Measurements from ENCODE around the gene NUDT7. TPM values are rescaled to one million over a fixed set of nuclear protein-coding genes. Genes with fewer than 3 reads are reported as not detected.

The NUDT7 gene
- total RNA-seq, 1 donor = 9.2 TPM

- no peak for DNase-seq (ENCODE audit: low read depth)
- H3K4me3 ChIP-seq (ENCODE audit: low read depth, low read length) = peak overlapping the region; percentile 41
- TF ChIP-seq CTCF (IDR thresholded peaks at IDR 0.05; ENCODE audit: insufficient read depth, low read length) = no peak
Observed at GRCh38 chr16:77721752-77722308, 484 bp upstream of the NUDT7 start.

- DNase-seq (ENCODE audit: low read depth) = peak; percentile 75
- peak overlapping the region; percentile 80 for H3K4me3 ChIP-seq (ENCODE audit: low read depth, low read length)
- TF ChIP-seq CTCF (IDR thresholded peaks at IDR 0.05; ENCODE audit: insufficient read depth, low read length) = no peak
Observed at GRCh38 chr16:77723108-77723514, 797 bp downstream of the NUDT7 start.

- H3K4me3 ChIP-seq (ENCODE audit: low read depth, low read length) = no peak overlapping the region
- DNase-seq (ENCODE audit: low read depth) = no peak
- no peak for TF ChIP-seq CTCF (IDR thresholded peaks at IDR 0.05; ENCODE audit: insufficient read depth, low read length)
Observed at GRCh38 chr16:77724174-77724573, 1.9 kb downstream of the NUDT7 start.

- no peak for DNase-seq (ENCODE audit: low read depth)
- no peak overlapping the region for H3K4me3 ChIP-seq (ENCODE audit: low read depth, low read length)
- TF ChIP-seq CTCF (IDR thresholded peaks at IDR 0.05; ENCODE audit: insufficient read depth, low read length) = no peak
Observed at GRCh38 chr16:77729951-77730350, 7.6 kb downstream of the NUDT7 start.

DNA sequence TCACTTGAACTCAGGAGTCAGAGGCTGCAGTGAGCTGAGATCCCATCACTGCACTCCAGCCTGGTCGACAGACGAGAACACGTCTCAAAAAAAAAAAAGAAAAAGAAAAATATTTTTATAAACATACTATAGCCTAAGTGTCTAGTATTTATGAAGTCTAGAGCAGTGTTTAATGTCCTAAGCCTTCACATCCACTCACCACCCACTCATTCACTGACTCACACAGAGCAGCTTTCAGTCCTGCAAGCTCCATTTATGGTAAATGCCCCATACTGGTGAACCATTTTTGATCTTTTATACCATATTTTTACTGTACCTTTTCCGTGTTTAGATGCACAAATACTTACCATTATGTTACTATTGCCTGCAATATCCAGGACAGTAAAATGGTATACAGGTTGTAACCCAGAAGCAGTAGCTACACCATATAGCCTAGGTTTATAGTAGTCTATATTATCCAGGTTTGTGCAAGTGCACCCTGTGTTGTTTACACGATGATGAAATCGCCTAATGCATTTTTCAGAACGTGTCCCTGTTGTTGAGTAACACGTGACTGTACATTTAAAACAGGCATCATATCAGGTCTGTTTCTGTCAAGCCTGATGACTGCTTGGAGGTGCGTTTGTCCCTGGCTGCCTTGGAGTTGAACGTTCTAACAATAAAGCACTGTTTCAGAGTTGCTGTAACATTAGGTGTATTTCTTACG, 10.1 kb downstream of the NUDT7 start:
- TF ChIP-seq CTCF (IDR thresholded peaks at IDR 0.05; ENCODE audit: insufficient read depth, low read length) = no peak
- no peak overlapping the region for H3K4me3 ChIP-seq (ENCODE audit: low read depth, low read length)
- DNase-seq (ENCODE audit: low read depth) = peak; percentile 32

- no peak for DNase-seq (ENCODE audit: low read depth)
- no peak for TF ChIP-seq CTCF (IDR thresholded peaks at IDR 0.05; ENCODE audit: insufficient read depth, low read length)
- H3K4me3 ChIP-seq (ENCODE audit: low read depth, low read length) = no peak overlapping the region
Observed at GRCh38 chr16:77736879-77737278, 14.6 kb downstream of the NUDT7 start.
